GM12874 (cell line): ENCODE results near the gene MAGEA1.

Source experiments
- CTCF ChIP-seq: IDR thresholded peaks from 2 replicates; pipeline ENCODE4 v1.5.1; 2011; ENCODE audit warnings: low read depth, mild to moderate bottlenecking, control low read depth, low read length, moderate library complexity; ENCODE audit not compliant: insufficient read depth

The MAGEA1 gene, protein sequence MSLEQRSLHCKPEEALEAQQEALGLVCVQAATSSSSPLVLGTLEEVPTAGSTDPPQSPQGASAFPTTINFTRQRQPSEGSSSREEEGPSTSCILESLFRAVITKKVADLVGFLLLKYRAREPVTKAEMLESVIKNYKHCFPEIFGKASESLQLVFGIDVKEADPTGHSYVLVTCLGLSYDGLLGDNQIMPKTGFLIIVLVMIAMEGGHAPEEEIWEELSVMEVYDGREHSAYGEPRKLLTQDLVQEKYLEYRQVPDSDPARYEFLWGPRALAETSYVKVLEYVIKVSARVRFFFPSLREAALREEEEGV

DNA sequence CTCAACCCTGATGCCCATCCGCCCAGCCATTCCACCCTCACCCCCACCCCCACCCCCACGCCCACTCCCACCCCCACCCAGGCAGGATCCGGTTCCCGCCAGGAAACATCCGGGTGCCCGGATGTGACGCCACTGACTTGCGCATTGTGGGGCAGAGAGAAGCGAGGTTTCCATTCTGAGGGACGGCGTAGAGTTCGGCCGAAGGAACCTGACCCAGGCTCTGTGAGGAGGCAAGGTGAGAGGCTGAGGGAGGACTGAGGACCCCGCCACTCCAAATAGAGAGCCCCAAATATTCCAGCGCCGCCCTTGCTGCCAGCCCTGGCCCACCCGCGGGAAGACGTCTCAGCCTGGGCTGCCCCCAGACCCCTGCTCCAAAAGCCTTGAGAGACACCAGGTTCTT is at the start of gene MAGEA1:
Gene MAGEA1 (plus strand): TSS at position 154 of the 400 bp plus-strand sequence. CDS start 3,106 bp downstream, outside the sequence.
- TF ChIP-seq CTCF, result no peak

DNA sequence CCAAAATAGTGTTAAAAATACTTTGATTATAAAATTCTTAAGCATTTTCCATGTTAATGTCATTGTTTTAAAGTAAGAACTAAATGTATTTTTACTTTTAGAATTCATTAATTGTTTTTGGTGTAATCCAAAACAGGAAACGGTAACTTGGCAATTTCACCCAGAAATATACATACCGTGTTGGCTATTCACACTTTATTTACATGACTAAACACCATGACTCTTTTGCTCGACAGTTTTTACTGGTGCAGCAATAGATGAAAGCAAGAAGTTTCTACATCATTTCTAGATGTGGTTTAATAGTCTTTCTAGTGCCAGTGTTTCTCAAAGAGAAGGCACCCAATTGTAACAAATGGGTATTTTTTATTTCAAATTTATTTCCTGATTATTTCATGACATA is 25.6 kb upstream of the MAGEA1 start:
- TF ChIP-seq CTCF, result no peak

- TF ChIP-seq CTCF, result no peak
Measured at GRCh38 chrX:153157450-153157849, 21.6 kb upstream of the MAGEA1 start.

DNA sequence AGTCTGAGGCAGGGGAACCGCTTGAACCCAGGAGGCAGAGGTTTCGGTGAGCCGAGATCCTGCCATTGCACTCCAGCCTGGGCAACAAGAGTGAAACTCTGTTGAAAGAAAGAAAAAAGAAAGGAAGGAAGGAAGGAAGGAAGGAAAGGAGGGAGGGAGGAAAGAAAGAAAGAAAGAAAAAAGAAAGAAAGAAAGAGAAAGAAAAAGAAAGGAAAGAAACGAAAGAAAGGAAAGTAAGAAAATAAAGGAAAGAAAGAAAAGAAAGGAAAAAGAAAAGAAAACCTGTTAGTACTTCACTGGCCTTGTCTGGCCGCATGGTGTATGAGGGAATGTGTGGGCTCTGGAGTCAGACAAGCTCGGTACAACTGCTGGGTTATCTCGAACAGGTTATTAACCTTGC is 20.8 kb upstream of the MAGEA1 start:
- TF ChIP-seq CTCF, result no peak

- TF ChIP-seq CTCF, result no peak
Measured at GRCh38 chrX:153161952-153162351, 17.1 kb upstream of the MAGEA1 start.

DNA sequence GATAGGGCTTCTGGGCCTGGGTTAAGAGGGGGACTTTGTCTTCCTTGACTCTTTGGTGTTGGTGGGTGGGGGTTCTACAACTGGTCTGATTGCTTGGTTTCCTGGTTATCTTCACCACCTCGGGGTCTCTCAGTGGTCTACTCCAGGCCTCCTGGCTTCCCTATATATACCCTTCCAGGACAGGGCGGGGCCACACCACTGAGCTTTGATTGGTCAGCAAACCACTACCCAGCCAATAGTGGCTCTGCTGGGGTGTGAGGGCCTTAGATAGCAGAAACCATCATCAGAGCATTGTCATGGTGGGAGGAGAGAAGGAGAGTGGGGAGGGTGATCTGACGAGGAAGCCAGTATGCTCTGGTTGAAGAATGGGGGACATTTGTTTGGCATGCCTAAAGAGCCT is 14.4 kb upstream of the MAGEA1 start:
- TF ChIP-seq CTCF, result no peak

GRCh38 chrX:153181822-153182221 is 2.7 kb downstream of the MAGEA1 start:
- TF ChIP-seq CTCF, result no peak
